ENCODE results near the gene TRIM3. TPM values are rescaled to one million over a fixed set of nuclear protein-coding genes. Genes with fewer than 3 reads are reported as not detected.
"Not testable (repeated sequence)": the region's sequence is repeated elsewhere in the genome, so short reads cannot be mapped to it uniquely, and the experiment has no call there.

The TRIM3 gene
- polyA plus RNA-seq: 10 to 100 TPM; 11.5 to 16.6 (median 12.8) TPM

DNA sequence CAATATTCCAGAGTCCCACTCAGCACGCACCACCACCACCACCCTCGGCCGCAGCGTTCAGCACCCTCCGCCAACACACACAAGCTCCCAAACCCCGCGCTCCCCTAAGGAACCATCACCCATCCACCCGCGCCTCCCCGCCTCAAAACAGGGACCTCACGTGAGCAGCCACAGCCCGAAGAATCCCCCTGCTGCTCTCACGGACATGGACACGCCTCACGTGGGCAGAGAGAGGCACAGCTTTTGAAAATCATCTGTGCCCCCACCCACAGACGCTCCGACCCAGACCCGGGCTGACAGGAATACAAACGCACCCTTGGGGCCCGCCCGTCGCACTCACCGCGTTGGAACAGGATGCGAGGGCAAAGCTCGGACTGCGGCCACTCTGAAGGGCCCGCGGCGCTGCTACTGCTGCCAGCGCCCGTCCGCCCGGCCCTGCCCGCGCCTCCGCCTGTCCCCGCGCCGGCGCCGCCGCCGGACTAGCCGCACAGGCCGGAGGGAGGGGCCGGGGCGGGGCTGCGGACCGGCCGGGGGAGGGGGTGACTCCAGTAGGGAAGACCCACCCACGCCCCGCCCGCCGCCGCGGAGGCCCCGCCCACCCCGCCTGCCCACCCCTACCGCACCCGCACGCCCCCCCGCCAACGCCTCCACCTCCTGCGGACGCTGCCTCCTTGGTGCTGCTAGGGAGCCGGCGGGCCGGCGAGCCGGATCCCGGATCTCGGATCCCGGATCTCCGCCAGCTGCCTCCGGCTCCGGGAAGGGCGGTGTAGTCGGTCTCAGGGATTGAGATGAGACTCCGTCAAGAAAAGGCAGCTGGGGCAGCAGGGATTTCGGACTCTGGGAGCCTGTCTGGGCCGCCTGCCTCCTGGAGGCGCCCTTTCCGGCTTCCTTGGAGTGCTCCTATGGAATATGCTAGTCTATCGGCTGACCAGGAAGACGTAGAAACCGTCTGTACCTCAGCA, at the start of gene TRIM3:
Gene TRIM3, minus strand, starts transcription at position 491 of the 962 bp plus-strand sequence. CDS start 8,246 bp downstream, outside the sequence.
- 0 to 1% (median 1%) methylated on average over 51 to 84 of the region's 87 CpGs for WGBS, 3 donors
- peak within 1 kb of the TSS; percentile 51 for H3K27ac ChIP-seq (ENCODE audit: low read depth, low read length)

DNA sequence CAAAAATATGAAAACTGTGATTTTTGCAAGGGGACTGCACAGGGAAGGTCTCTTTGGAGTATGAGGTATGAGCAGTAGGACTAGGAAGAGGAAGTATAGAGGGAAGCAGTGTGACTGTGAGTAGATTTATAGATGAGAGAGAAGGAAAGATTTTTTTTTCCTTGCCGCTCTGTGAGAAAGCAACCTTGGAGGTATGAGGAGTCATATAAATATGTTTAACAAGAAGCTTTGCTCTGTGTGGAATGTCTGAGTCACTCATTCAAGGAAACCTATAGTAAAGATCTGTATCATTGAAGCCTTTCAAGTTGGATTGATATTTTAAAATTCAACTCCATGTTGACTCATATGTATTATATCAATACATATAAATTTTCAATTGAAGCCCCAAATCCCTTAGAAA, 49.5 kb upstream of the TRIM3 start:
- H3K27ac ChIP-seq (ENCODE audit: low read depth, low read length): no peak overlapping the region
- WGBS, 3 donors: 35 to 100% (median 54%) methylated on average over 1 of the region's 1 CpG

DNA sequence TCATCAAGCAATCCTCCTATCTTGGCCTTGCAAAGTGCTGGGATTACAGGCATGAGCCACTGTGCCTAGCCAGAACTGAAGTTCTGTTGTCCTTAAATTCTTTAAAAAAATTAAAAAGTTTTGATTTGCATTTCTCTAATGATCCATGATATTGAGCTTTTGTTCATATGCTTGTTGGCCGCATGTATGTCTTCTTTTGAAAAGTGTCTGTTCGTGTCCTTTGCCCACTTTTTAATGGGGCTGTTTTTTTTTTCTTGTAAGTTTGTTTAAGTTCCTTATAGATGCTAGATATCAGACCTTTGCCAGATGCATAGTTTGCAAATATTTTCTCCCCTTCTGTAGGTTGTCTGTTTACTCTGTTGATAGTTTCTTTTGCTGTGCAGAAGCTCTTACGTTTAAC, 48.2 kb upstream of the TRIM3 start:
- WGBS, 3 donors: 95 to 96% (median 95%) methylated on average over 3 of the region's 3 CpGs
- H3K27ac ChIP-seq (ENCODE audit: low read depth, low read length): not testable (repeated sequence)

DNA sequence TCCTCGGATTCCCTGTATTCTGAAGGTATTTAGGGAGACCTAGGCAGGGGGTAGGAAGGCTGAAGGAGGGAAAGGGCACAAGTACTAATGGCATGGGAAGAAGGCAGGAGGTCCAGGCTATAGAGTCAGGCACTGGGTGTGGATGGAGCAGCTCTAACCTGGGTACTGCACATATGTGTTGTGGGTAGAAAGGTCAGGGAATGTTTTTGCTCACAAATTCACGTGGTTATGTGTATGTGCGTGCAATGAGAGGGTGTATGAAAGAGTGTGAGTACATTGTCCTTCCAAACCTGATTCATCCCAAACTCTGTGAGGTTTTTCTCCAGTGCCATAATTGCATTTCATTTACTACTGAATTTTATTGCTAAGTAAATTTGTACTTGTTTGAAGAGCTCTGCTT, 46.5 kb upstream of the TRIM3 start:
- H3K27ac ChIP-seq (ENCODE audit: low read depth, low read length): no peak overlapping the region
- 86 to 91% (median 90%) methylated on average over 3 of the region's 3 CpGs for WGBS, 3 donors

DNA sequence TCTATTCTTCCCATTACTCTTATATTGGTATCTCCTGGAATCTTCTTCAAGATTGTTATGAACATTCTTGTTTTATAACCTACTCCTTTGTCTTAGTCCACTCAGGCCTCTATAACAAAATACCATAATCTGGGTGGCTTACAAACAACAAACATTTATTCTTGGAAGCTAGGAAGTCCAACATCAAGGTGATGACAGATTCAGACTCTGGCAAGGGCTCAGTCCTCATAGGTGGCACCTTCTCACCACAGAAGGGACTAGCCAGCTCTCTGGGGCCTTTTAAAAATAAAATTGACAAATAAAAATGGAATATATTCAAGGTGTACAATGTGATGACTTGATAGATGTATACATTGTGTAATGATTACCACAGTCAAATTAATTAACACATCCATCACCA, 43.1 kb upstream of the TRIM3 start:
- no peak overlapping the region for H3K27ac ChIP-seq (ENCODE audit: low read depth, low read length)

DNA sequence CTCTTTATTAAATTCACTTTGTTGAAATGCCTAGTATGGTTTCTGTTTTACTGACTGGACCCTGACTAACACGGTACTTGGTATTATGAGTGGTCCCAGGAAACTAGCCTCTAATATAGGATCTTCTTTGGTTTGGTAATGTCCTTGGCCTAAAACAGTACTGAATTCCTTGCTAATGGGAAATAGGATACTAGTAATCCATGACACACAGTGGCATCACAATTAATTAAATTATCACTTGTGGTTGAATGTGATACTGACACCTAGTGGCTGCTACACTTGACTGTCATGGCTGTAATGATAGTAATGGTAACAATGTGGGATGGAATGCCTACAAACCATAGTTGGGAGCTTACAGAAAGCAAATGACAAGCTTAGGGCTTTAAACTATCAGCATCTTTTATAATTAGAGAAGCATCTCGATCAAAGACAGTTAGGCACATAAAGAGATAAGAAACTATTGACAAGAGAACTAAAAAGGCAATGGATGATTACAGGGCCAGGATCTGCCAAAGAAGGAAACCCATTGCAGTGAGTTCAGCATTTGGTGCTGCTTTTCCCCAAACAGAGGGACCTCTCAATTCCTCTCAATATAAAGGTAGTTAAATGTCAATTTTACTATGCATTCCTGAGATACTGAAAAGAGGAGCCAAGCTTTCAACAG, 32.0 kb upstream of the TRIM3 start:
- 55 to 62% (median 58%) methylated on average over 2 of the region's 2 CpGs for WGBS, 3 donors
- H3K27ac ChIP-seq (ENCODE audit: low read depth, low read length): no peak overlapping the region

DNA sequence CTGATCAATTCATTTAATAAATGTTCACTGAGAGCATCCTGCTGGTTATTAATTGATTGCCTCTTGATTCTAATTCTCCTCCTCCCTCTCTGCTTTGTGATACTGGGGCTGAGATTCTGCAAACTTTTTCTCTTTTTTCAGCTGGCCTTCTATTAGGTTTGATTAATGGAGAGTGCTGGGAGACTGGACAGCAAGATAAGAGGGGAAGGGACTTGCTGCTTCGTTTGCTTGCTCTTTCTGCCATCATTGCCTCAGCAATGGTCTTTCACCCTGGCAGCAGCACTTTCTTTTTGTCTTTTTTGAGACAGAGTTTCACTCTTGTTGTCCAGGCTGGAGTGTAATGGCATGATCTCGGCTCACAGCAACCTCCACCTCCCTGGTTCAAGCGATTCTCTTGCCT, 30.4 kb upstream of the TRIM3 start:
- WGBS, 3 donors: 69 to 92% (median 83%) methylated on average over 3 of the region's 3 CpGs
- H3K27ac ChIP-seq (ENCODE audit: low read depth, low read length): no peak overlapping the region

DNA sequence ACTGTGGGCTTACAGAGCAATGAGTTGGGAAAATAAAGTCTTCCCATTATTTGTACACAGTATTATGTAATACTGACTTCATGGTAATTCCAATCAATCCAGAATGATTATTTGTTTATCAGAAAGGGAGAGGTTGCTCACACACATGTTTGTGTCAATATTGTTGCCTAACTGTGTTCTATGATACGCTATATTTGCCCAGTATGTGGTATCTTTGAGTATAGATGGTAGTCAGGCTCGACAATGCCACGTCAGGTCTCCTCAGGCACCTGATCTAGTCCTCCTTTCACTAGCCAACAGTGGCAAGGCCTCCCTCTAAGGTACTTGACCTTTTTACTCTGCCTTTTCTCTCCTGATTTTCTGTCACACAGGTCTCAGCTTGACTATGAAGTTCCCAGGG, 28.6 kb upstream of the TRIM3 start:
- WGBS, 3 donors: 90 to 95% (median 94%) methylated on average over 3 of the region's 3 CpGs

DNA sequence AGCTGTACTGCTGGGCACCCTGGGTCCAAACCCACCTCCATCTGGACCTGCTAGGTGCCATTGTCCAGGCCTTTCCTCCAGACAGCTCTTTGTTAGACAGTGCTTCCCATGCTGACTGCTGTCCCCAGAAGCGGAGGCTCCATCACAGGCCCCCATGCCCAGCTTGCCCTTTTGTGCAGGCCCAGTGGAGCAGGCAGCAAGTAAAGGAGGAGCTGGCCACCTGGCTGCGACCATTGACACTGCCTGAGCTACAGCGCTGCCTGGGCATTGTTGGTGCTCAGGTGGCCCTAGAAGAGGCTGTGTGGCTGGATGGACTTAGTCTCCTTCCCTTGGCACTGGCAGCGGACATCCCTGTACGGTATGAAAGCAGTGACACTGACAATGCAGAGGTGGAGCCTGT, 24.8 kb upstream of the TRIM3 start:
- H3K27ac ChIP-seq (ENCODE audit: low read depth, low read length): no peak overlapping the region
- WGBS, 3 donors: 93 to 97% (median 93%) methylated on average over 5 of the region's 5 CpGs

More for the DNA sequence above, 28.6 kb upstream of the TRIM3 start:
- no peak overlapping the region for H3K27ac ChIP-seq (ENCODE audit: low read depth, low read length)

DNA sequence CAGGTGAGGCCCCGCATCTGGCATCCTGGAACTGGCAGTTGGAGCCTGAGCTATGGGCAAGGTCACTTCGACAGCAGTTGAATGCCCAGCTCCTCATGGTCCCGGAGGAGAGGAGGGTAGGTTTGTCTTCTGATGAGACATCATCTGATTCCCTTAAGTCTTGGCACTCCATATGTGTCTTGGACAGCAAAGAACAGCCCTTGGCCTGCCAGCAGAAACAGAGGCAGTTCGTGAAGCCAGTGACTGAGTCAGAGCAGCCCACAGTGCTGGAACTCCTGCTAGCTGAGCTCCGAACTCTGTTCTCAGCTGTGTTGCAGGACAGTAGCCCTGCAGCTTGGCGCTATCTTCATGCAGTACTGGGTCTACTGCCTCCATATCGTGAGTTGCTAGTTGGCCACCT, 24.4 kb upstream of the TRIM3 start:
- H3K27ac ChIP-seq (ENCODE audit: low read depth, low read length): no peak overlapping the region
- 70 to 80% (median 77%) methylated on average over 7 of the region's 7 CpGs for WGBS, 3 donors

DNA sequence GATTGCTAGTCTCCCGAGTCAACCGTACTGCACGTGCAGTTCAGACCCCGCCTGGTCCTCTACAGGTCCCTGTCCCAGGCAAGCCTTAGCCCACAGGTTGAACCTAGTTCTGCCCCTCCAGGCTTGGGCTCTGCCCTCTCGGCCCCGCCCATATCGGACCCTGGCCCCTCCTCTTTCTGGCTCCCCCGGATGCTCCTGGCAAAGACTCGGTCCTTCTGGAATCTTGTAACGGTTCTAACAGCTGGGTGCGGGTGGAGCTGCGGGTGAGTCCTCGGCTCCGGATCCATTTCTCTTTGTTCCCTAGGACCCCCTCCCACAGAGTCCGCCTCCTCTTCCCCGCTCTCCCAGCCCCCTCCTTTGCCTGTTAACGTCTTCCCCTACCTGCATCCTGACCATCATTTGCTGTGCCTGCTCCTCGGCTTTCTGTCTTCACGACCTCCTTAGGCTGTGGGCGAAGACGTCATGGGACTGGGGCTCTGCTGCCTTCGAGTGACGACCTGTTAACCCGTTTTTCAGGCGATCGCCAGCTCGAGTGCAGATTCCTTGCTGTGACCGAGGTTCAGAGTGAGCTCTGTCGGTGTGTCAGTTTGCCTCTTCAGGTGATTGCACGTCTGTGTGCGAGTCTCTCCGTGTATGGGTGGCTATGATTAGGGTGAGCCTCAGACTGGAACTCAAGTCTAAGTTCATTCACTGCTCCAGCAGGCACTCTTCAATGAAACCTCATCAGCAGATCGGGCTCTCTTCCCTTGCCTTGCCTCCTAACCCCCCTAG, 23.5 kb upstream of the TRIM3 start, which contains the start of gene DNHD1:
Gene DNHD1, plus strand, starts transcription at position 212 of the 771 bp plus-strand sequence. CDS start 936 bp downstream, outside the sequence.
- WGBS, 3 donors: 57 to 68% (median 64%) methylated on average over 33 of the region's 33 CpGs
- H3K27ac ChIP-seq (ENCODE audit: low read depth, low read length): no peak within 1 kb of the TSS

DNA sequence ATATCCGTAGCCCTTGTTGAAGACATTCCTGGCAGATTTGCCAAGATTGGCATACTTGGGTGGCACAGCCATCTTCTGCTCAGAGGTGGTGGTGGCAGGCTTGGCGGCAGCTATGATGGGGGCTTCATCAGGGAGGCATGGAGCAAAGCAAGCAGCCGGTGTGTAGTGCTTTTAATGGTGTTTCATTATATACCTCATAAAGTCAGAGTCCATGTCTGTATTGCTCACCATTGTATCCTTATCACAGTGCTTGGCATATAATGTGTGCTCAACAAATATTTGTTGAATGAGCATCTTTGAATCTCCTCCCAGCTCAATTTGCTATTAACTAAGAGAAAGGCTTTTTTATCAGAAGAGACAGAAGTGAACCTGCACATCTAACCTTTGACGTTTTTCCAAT, 15.6 kb upstream of the TRIM3 start:
- no peak overlapping the region for H3K27ac ChIP-seq (ENCODE audit: low read depth, low read length)
- 70 to 87% (median 84%) methylated on average over 4 of the region's 4 CpGs for WGBS, 3 donors

DNA sequence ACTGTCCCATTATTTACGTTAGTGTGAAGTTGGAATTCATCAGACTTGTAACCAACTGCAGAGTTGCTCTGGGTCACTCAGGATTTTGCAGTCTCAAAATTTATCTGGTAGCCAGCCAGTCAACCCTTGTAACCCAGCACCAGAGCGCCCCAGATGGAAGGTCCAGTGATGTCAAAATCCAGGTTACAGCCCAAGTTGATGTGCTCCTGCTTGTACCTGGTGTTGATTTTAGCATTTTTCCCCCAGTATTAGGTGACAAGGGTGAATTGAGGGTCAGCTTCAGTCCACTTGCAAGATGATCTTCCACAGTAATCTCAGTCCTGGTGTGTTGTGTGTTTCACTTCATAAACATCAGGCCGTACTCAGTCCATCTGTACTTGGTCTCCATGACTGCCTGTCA, 15.1 kb upstream of the TRIM3 start:
- WGBS, 3 donors: 92 to 97% (median 97%) methylated on average over 3 of the region's 3 CpGs
- H3K27ac ChIP-seq (ENCODE audit: low read depth, low read length): no peak overlapping the region

DNA sequence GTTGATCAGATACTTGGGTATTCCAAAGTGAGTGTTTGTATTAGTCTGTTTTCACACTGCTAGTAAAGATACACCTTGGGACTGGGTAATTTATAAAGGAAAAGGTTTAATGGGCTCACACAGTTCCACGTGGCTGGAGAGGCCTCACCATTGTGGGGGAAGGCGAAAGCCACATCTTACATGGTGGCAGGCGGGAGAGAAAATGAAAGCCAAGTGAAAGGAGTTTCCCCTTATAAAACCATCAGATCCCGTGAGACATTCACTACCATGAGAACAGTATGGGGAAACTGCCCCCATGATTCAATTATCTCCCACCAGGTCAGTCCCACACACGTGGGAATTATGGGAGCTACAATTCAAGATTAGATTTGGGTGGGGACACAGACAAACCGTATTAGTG, 14.6 kb upstream of the TRIM3 start:
- no peak overlapping the region for H3K27ac ChIP-seq (ENCODE audit: low read depth, low read length)
- 87 to 90% (median 89%) methylated on average over 6 of the region's 6 CpGs for WGBS, 3 donors

DNA sequence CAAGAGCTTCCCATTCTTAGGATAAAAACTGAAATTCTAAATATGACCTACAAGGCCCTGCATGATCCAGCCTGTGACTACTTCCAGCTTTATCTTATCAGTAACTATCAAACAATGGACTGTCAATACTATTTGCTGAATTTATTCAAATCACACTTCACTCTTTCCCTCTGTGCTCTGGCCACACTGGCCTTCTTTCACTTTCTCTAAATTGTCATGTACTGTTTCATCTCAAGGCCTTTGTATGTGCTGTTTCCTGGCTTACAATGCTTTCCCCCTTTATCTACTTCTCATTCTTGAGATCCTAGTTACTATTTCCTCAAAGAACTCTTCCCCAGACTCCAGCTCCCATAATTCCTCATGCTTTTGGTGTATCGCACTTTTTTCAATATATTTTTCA, 13.2 kb upstream of the TRIM3 start:
- 93 to 97% (median 95%) methylated on average over 1 of the region's 1 CpG for WGBS, 3 donors

DNA sequence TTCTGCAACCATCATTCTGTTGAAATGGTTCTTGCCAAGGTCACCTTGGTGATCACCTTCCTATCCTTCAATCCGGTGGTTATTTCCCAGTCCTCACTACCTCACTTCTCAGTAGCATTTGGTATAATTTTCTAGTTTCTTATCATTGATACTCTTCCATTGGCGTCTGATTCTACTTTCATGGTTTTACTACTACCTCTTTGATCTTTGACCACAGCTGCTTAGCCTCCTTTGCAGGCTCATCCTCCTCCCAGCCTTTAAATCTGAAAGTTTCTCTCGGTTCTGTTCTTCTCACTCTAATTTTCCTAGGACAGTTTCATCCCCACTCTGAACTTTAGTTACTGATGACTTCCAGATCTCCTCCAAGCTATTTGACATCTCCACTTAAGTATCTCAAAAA, 12.5 kb upstream of the TRIM3 start:
- 84 to 94% (median 88%) methylated on average over 3 of the region's 3 CpGs for WGBS, 3 donors
- H3K27ac ChIP-seq (ENCODE audit: low read depth, low read length): no peak overlapping the region

More for the DNA sequence above, 13.2 kb upstream of the TRIM3 start:
- H3K27ac ChIP-seq (ENCODE audit: low read depth, low read length): no peak overlapping the region

DNA sequence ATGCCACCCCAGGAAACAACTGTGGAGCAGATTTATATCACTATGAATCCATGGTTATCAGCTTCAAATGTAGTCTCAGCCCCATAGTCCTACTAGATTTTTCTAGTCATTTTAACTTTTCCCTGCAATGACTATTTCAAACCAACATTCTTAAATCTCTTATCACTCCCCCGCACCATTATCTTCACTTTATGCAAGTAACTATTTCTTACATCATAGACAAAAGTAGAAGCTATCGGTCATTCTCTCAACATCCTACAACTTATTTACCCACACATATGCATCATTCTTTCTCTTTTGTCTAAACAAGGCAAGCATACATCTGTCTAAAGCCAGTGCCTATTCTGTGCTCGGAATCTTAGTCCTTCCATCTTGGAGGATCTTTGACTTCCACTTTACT, 11.9 kb upstream of the TRIM3 start:
- 88 to 92% (median 90%) methylated on average over 3 of the region's 3 CpGs for WGBS, 3 donors
- no peak overlapping the region for H3K27ac ChIP-seq (ENCODE audit: low read depth, low read length)

DNA sequence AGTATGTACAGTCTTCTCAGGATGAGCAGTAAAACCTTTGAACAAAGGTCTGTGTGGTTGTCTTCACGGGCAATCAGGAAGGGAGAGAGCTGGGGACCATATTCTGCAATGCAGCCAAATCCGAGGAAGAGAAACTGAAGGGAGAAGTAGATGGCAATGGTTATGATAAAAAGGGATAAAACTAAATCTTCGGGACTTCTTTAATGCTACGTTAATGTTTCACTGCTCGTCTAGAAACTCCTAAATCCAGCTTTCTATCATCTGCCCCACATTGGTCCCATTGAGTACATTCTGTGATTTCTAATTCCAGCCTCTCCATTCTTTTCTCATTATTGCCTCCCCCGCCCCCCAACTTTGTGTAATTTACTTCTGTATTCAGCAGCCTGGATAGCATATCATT, 9.3 kb upstream of the TRIM3 start:
- 84 to 90% (median 86%) methylated on average over 6 of the region's 6 CpGs for WGBS, 3 donors
- H3K27ac ChIP-seq (ENCODE audit: low read depth, low read length): no peak overlapping the region

DNA sequence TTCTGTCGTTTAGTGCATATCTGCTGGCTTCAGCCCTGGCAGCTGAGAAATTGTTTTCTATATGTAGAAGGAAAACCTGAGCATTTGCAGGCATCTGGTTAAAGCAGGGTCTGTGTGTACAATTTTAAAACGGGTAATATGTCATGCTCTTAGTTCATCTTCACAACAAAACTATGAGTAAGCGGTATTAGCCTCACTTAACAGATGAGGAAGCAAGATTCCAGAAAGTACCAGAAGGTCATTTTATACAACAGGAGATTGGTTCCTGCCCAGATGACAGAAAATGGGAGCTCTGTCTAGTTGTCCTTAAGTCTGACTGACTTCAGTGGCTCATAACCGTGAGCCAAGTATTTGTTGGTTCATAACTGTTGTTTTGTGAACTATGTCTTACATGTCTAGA, 8.7 kb upstream of the TRIM3 start:
- WGBS, 3 donors: 69 to 78% (median 72%) methylated on average over 4 of the region's 4 CpGs
- no peak overlapping the region for H3K27ac ChIP-seq (ENCODE audit: low read depth, low read length)
